ENCODE measurements around the gene IL10RA.
"Not testable (repeated sequence)": the region's sequence is repeated elsewhere in the genome, so short reads cannot be mapped to it uniquely, and the experiment has no call there.

The IL10RA gene

GRCh38 chr11:118005224-118006152 lies 19.3 kb downstream of the IL10RA start:
- no peak for DNase-seq (ENCODE audit: low read depth in 1 of 2, low spot score in 1 of 2)

GRCh38 chr11:118006153-118006534 lies 19.9 kb downstream of the IL10RA start:
- no peak for DNase-seq (ENCODE audit: low read depth in 1 of 2, low spot score in 1 of 2)

DNA sequence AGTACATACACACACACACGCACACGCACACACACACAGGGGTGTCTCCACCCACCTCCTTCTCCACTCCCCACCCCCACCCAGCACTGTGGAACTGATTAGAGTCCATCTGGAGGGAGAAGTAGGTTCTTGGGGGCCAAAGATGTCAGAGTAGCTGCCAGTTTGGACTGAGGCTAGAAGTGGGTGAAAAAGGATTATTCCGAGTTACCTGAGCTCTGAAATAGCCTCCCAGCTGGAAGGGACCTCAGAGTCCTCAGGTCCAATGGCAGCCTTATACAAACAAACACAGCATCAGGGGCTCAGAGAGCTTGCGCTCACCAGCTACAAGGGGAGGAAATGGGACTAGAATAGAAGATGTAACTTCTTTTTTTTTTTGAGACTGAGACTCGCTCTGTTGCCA lies 20.8 kb downstream of the IL10RA start:
- DNase-seq (ENCODE audit: low read depth in 1 of 2, low spot score in 1 of 2) = no peak

DNA sequence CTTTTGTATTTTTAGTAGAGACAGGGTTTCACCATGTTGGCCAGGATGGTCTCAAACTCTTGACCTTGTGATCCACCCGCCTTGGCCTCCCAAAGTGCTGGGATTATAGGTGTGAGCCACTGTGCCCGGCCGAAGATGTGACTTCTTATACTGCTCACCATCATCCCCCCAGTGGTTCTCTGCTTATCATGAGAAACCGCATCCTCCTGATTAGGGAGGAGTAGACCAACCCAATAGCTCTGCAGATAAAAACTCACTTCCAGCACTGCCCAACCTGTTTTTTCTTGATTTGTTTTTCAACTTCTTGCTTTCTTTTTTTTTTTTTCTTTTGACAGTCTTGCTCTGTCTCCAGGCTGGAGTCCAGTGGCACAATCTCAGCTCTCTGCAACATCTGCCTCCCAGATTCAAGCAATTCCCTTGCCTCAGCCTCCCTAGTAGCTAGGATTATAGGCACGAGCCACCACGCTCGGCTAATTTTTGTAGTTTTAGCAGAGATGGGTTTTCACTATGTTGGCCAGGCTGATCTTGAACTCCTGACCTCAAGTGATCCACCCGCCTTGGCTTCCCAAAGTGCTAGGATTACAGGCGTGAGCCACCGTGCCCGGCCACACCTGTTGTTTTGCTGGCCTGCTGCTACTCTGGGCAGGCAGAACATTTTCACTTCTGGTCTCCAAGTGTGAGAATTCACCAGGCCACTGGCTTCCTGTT lies 21.5 kb downstream of the IL10RA start:
- not testable (repeated sequence) for DNase-seq (ENCODE audit: low read depth in 1 of 2, low spot score in 1 of 2)

DNA sequence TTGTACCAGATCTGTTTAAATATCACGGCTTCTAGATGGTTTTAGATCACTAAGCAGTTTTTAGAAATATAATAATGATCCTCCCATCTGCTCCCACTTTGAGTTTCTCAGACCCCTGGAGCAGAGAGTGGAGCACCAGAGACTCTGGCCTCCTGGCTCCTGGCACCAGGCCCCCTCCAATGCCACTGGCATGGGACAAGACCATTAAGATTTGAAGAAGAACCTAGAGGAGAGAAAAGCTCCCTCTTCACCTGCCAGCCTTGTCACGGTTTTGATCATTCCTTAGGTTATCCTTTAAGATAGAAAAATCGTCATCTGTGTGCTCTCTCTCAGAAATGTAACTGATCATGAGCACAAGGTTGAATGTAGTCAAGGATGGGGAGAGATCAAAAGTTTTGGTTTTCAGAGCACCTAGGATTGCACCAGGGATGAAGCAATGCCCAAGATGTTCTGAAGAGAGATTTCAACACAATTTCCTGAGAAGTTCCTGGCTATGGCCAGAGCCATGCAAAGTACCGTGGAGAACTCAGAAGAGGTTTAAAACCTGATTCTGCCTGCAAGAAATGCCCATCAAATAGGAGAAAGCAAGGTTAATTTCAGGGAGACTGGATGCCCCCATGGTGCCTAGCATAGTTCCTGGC lies 22.2 kb downstream of the IL10RA start:
- DNase-seq (ENCODE audit: low read depth in 1 of 2, low spot score in 1 of 2) = no peak

DNA sequence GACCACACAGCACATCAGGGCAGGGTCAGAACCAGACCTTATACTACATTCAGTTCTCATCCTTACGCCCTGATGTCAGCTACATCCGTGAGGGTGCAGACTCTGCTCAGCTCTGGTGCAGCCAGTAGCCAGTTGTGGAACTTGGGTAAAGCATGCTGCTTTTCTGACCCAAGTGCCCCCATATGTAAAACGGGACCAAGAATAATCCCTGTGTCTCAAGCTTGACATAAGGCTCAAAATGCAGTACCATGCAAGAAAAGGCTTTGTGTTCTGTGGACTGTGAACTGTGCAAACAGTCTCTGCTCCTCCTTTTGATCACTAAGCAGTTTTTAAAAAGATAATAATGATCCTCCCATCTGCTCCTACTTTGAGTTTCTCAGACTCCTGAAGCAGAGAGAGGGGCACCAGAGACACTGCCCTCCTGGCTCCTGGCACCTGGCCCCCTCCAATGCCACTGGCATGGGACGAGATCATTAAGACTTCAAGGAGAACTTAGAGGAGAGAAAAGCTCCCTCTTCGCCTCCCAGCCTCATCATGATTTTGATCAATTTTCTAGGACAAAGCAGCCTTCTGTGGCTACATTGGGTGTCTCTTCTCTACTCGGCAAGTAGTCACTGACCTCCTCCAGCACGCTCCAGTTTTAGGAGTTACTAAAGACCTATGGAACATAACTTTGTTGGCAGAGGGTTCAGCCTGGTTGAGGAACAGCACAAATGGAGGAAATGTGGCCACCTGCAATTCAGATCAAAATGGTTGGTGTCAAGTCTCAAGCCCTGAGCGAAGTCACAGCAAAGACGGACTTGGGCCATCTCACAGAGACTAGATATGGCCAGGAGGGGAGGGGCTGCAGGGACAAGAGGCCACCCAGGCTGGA lies 23.9 kb downstream of the IL10RA start:
- DNase-seq (ENCODE audit: low read depth in 1 of 2, low spot score in 1 of 2) = no peak

GRCh38 chr11:118010738-118011461 lies 24.7 kb downstream of the IL10RA start:
- DNase-seq (ENCODE audit: low read depth in 1 of 2, low spot score in 1 of 2) = no peak

GRCh38 chr11:118012083-118012669 lies 26.0 kb downstream of the IL10RA start:
- no peak for DNase-seq (ENCODE audit: low read depth in 1 of 2, low spot score in 1 of 2)

GRCh38 chr11:118014022-118014421 lies 27.8 kb downstream of the IL10RA start:
- DNase-seq (ENCODE audit: low read depth in 1 of 2, low spot score in 1 of 2) = no peak

GRCh38 chr11:118015385-118015841 lies 29.2 kb downstream of the IL10RA start:
- DNase-seq (ENCODE audit: low read depth in 1 of 2, low spot score in 1 of 2) = no peak

DNA sequence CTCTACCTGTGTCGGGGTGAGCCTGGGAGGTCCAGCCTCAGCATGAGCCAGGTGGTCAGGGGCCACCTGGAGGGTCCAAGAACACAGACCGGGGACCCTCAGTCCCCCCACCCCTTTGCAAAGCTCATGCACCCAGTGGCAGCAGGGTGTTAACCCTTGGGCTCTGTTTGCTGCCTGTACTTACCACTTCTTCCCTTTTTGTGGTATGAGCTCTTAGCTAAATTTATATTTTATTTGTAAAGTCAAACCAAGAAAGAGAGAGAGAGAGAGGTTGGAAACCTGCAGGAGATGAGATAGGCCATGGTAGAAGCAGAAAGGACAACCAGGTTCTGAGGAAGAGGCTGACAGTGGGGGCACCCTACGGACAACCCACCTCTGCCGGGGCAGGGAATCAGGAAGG lies 29.9 kb downstream of the IL10RA start:
- no peak for DNase-seq (ENCODE audit: low read depth in 1 of 2, low spot score in 1 of 2)

DNA sequence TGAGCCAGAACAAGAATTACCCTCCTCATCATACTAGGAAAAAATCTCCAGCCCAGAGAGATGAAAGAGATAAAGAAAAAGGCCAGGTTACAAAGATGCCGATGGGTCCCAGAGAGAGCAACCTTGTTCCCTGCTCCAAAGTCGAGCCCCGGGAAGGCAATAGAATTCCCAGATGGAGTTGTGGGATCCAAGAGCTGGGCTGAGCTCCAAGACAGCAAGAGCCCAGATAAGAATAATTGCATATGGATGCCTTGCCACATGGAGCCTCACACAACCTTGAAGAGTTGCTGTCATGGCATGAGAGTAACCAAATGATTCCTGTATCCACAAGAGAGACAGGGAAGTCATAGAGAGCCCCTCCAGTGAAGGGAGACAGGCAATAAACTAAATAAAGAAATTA lies 30.9 kb downstream of the IL10RA start:
- DNase-seq (ENCODE audit: low read depth in 1 of 2, low spot score in 1 of 2) = no peak

- DNase-seq (ENCODE audit: low read depth in 1 of 2, low spot score in 1 of 2) = no peak
Measured at GRCh38 chr11:118017631-118018315, 31.6 kb downstream of the IL10RA start.

DNA sequence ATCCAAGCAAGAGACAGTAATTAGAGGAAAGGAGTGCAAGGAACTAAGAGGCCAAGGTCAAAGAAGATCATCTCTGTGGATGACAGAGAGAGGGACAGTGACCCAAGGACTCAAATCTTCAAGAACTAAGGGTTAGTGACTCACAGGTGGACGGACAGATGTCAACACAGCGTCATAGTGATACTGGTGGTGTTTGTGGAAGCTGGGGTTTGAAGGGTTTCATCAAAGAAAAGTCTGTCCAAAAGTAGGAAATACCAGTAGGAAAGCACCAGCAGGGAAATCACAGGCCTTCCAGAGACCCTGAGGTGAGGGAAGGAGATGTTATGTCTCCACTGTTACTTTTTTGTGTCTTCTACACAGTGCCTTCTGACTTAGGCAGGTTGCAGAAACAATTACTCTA lies 32.2 kb downstream of the IL10RA start:
- no peak for DNase-seq (ENCODE audit: low read depth in 1 of 2, low spot score in 1 of 2)

- no peak for DNase-seq (ENCODE audit: low read depth in 1 of 2, low spot score in 1 of 2)
Measured at GRCh38 chr11:118021146-118021545, 35.0 kb downstream of the IL10RA start.

DNA sequence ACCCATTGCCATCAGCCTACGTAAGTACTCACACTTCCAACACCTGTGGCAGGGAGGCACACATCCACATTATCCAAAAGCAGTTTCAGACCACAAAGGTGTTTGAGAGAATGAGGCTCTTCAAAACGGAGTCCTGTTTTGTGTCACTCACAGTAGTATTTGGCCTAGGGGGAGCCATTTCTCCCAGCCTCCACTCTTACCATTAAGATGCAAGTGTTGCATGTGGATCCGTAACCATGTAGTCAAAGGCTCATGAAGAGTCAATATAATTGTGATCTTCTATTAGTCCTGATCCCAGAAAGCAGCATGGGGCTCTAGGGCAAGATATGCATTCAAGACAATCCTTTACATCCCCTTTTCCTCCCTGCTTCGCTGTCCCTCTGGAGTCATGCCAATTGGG lies 41.5 kb downstream of the IL10RA start:
- DNase-seq (ENCODE audit: low read depth in 1 of 2, low spot score in 1 of 2) = no peak

- no peak for DNase-seq (ENCODE audit: low read depth in 1 of 2, low spot score in 1 of 2)
Measured at GRCh38 chr11:118028626-118029025, 42.4 kb downstream of the IL10RA start.

DNA sequence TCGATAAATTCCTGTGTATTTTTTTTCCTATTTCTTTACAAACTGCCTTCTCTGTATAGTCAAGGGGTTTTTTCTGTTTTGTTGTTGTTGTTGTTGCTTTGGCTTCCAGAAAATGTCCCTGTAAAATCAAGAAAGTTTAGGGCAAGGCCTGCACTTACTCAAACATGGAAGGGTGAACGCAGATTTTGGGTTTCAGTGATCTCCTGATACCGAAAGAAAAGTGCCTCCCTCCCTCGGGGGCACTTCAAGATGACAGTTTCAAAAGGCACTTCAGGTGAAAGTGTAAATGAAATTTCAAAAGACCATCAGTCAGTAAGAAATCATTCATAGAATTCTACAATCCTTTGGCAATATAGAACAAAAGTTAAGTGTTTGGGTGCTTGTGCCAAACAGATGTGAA lies 47.2 kb downstream of the IL10RA start:
- DNase-seq (ENCODE audit: low read depth in 1 of 2, low spot score in 1 of 2) = no peak

GRCh38 chr11:118042141-118042540 lies 55.9 kb downstream of the IL10RA start:
- no peak for DNase-seq (ENCODE audit: low read depth in 1 of 2, low spot score in 1 of 2)
